T-helper 1 cell treated with Interleukin-12 subunit alpha and Interleukin-12 subunit beta and Interleukin-4 antibody, amounts not matched to agents 30 μg/mL and 1 μg/mL, for 36 hours (primary cell): Measurements from ENCODE around the gene ACSF2.

Experiments
- H3K27ac Mint-ChIP-seq: one replicate; pipeline ENCODE4 v1.8.0; 2021; ENCODE audit warnings: mild to moderate bottlenecking, mixed read lengths
- H3K27me3 Mint-ChIP-seq: one replicate; pipeline ENCODE4 v1.8.0; 2021; ENCODE audit warnings: low read depth, mixed read lengths
- H3K36me3 Mint-ChIP-seq: one replicate; pipeline ENCODE4 v1.8.0; 2021; ENCODE audit warnings: low read depth, mixed read lengths
- H3K4me1 Mint-ChIP-seq: one replicate; pipeline ENCODE4 v1.8.0; 2021; ENCODE audit warnings: low read depth, mixed read lengths
- H3K4me3 Mint-ChIP-seq: one replicate; pipeline ENCODE4 v1.8.0; 2021; ENCODE audit warnings: mild to moderate bottlenecking, moderate library complexity, mixed read lengths
- H3K9me3 Mint-ChIP-seq: one replicate; pipeline ENCODE4 v1.8.0; 2021; ENCODE audit warnings: mixed read lengths

ACSF2 gene

DNA sequence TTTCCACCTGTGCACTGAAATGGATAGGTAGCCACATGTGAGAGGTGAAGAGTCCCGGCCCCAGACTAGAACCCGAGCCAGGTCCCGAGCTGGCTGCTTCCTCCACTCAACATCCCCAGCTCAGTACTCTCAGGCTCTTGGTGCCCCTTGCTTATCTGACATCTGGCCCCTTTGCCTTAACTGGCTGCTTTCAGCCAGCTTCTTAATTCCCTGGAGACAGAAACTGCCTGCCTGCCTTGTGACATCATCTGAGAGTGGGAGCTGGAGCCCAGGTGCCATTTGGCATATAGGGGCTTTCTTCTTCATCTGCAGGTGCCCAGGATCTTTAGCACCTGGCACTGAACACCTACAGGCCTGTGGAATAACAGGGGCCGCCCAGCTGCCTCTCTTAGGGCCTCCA, 33.7 kb downstream of the ACSF2 start:
- Mint-ChIP-seq H3K4me1 (no peaks in the 10 kb centered on the region), H3K9me3 (no peaks in the 10 kb centered on the region), H3K4me3 (no peak overlapping the region), H3K27ac (no peak overlapping the region), H3K36me3 (no peaks in the 10 kb centered on the region), H3K27me3 (no peaks in the 10 kb centered on the region)

GRCh38 chr17:50460831-50461526, 35.0 kb downstream of the ACSF2 start:
- no peaks in the 10 kb centered on the region for H3K27me3 Mint-ChIP-seq

DNA sequence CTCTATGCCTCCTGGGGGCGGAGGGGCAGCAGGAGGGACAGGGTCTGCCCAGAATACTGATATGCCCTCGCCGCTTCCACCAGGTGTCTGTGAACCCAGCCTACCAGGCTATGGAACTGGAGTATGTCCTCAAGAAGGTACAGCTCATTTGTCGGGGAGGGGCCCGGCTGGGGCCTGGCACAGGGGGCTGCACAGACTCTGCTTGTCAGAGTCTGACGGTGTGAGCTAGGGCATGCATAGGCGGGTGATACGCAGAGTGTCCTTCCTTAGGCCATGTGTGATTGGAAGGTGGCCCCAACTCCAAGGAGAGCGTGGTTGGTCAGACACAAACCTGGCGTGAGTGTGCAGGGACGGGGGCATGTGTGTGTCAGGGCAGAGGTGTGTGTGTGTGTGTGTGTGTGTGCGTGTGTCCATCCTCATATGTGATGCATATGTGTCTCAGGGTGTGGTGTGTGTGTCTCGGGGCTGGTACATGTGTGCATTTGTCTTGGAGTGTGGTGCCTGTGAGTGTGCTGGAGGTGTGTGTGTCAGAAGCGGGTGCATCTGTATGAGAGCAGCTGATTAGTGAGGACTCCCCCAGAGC, 35.6 kb downstream of the ACSF2 start:
- Mint-ChIP-seq H3K36me3 (no peaks in the 10 kb centered on the region), H3K4me3 (no peak overlapping the region), H3K4me1 (no peaks in the 10 kb centered on the region), H3K9me3 (no peaks in the 10 kb centered on the region), H3K27ac (no peak overlapping the region), H3K27me3 (no peaks in the 10 kb centered on the region)

More at GRCh38 chr17:50460831-50461526, 35.0 kb downstream of the ACSF2 start:
- H3K9me3 Mint-ChIP-seq = no peaks in the 10 kb centered on the region
- H3K4me1 Mint-ChIP-seq = no peaks in the 10 kb centered on the region
- no peaks in the 10 kb centered on the region for H3K36me3 Mint-ChIP-seq
- H3K4me3 Mint-ChIP-seq = no peak overlapping the region
- no peak overlapping the region for H3K27ac Mint-ChIP-seq

GRCh38 chr17:50462446-50462845, 36.4 kb downstream of the ACSF2 start:
- no peak overlapping the region for H3K4me3 Mint-ChIP-seq
- no peaks in the 10 kb centered on the region for H3K36me3 Mint-ChIP-seq
- H3K4me1 Mint-ChIP-seq = no peaks in the 10 kb centered on the region
- H3K27ac Mint-ChIP-seq = no peak overlapping the region
- no peaks in the 10 kb centered on the region for H3K9me3 Mint-ChIP-seq
- H3K27me3 Mint-ChIP-seq = peaks cover 5% of the 10 kb centered on the region

- no peaks in the 10 kb centered on the region for H3K9me3 Mint-ChIP-seq
Measured at GRCh38 chr17:50464121-50464520, 38.1 kb downstream of the ACSF2 start.

DNA sequence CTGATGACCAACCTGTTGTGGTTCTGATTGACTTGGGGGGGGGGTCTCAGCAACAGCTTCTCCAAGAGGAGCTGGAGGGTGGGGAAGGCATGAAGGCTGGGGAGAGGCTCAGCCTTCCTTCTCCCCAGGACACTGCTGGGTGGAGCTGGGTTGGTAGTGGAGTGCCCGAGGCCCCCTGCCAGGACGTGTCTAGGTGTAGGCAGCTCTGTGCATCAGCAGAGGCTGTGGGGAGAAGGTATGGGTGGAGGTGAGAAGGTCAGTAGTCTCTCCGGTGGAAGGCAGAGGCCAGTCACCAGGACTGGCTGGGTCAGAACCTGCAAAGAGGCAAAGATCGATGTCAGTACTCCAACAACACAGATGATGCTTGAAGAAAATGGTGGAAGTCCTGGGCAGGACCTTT, 38.7 kb downstream of the ACSF2 start:
- Mint-ChIP-seq H3K36me3 (no peaks in the 10 kb centered on the region), H3K9me3 (no peaks in the 10 kb centered on the region), H3K4me1 (no peaks in the 10 kb centered on the region), H3K27me3 (peaks cover 17% of the 10 kb centered on the region), H3K4me3 (no peak overlapping the region), H3K27ac (no peak overlapping the region)

More at GRCh38 chr17:50464121-50464520, 38.1 kb downstream of the ACSF2 start:
- Mint-ChIP-seq H3K36me3 (no peaks in the 10 kb centered on the region), H3K27me3 (peaks cover 17% of the 10 kb centered on the region), H3K4me1 (no peaks in the 10 kb centered on the region), H3K27ac (no peak overlapping the region), H3K4me3 (no peak overlapping the region)

GRCh38 chr17:50465171-50465570, 39.2 kb downstream of the ACSF2 start:
- H3K4me3 Mint-ChIP-seq = no peak overlapping the region
- no peaks in the 10 kb centered on the region for H3K36me3 Mint-ChIP-seq
- peaks cover 21% of the 10 kb centered on the region for H3K27me3 Mint-ChIP-seq
- no peak overlapping the region for H3K27ac Mint-ChIP-seq
- H3K9me3 Mint-ChIP-seq = no peaks in the 10 kb centered on the region
- H3K4me1 Mint-ChIP-seq = no peaks in the 10 kb centered on the region

- Mint-ChIP-seq H3K4me1 (no peaks in the 10 kb centered on the region), H3K4me3 (no peak overlapping the region), H3K27me3 (peaks cover 25% of the 10 kb centered on the region), H3K9me3 (no peaks in the 10 kb centered on the region), H3K27ac (no peak overlapping the region), H3K36me3 (no peaks in the 10 kb centered on the region)
Measured at GRCh38 chr17:50465635-50466034, 39.6 kb downstream of the ACSF2 start.

DNA sequence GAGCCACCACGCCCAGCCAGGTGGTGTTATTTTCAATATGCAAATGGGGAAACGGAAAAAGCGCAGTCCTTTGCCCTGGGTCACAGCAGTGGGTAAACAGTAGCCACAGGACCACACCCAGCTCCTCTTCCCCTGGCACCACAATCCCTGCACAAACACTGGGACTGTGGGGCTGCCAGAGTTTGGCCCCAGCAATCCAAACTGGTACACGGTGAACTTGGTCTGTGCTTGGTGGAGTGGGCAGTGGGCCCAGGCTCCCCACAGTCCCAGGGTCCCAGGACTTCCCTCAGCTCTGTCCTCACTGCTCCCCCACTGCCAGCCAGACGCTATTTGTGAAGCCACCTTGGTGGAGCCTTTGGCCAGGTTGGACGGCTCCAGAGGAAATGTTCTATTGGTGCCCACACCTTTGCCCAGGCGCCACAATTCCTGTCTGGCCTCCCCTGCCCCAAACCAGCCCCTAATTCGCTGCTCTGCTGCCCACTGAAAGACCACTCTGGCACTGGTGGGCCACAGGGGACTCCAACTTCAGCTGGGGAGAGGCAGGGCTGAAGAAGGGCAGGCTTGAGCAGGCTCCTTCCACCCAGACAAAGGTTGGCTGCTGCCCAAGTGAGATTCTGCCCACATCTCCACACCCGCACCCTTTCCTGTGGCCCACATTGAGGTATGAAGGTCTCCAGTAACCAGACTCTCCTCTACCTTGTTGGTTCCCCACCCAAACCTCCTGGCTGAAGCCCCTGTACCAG, 40.5 kb downstream of the ACSF2 start:
- Mint-ChIP-seq H3K4me1 (no peaks in the 10 kb centered on the region), H3K4me3 (no peak overlapping the region), H3K27me3 (peaks cover 28% of the 10 kb centered on the region), H3K36me3 (no peaks in the 10 kb centered on the region), H3K9me3 (no peaks in the 10 kb centered on the region), H3K27ac (no peak overlapping the region)

DNA sequence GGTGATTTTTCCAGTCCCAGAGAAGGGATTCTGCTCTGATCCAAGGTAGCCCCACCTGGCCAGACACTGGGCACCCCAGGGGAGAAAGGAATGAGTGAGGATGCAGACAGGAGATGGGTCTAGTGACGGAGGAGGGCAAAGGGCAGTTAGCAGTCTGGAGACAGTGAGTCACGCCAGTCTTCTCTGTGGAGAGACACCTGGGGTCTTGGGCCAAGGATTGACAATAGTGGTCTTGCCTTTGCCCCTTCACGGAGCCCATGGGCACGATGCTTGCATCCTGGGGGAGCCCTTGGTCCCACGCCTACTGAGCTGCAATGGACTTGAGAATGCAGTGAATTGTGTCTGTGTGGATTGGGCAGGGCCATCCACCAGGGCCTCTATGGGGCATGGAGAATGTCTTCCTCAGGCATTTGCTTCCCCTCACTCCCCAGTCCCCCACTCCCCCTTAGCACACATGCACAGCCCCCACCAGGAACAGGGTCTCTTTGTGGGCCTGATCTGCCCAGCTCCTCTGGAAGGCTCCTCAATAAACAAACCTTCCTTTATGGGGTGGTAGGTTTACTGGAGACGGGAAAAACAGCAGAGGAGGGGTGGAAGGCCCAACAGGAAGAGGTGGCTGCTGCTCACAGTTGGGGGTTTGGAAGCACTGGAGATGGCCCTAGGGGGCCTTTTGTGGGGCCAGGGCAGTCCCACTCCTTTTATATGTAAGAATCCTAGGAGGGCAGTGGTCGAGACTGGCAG, 41.3 kb downstream of the ACSF2 start:
- Mint-ChIP-seq H3K36me3 (no peaks in the 10 kb centered on the region), H3K27ac (no peak overlapping the region), H3K4me1 (no peaks in the 10 kb centered on the region), H3K9me3 (no peaks in the 10 kb centered on the region), H3K4me3 (no peak overlapping the region), H3K27me3 (peaks cover 28% of the 10 kb centered on the region)

- Mint-ChIP-seq H3K4me1 (no peaks in the 10 kb centered on the region), H3K4me3 (no peak overlapping the region), H3K27me3 (peaks cover 28% of the 10 kb centered on the region), H3K9me3 (no peaks in the 10 kb centered on the region), H3K27ac (no peak overlapping the region), H3K36me3 (no peaks in the 10 kb centered on the region)
Measured at GRCh38 chr17:50467855-50468303, 41.9 kb downstream of the ACSF2 start.

DNA sequence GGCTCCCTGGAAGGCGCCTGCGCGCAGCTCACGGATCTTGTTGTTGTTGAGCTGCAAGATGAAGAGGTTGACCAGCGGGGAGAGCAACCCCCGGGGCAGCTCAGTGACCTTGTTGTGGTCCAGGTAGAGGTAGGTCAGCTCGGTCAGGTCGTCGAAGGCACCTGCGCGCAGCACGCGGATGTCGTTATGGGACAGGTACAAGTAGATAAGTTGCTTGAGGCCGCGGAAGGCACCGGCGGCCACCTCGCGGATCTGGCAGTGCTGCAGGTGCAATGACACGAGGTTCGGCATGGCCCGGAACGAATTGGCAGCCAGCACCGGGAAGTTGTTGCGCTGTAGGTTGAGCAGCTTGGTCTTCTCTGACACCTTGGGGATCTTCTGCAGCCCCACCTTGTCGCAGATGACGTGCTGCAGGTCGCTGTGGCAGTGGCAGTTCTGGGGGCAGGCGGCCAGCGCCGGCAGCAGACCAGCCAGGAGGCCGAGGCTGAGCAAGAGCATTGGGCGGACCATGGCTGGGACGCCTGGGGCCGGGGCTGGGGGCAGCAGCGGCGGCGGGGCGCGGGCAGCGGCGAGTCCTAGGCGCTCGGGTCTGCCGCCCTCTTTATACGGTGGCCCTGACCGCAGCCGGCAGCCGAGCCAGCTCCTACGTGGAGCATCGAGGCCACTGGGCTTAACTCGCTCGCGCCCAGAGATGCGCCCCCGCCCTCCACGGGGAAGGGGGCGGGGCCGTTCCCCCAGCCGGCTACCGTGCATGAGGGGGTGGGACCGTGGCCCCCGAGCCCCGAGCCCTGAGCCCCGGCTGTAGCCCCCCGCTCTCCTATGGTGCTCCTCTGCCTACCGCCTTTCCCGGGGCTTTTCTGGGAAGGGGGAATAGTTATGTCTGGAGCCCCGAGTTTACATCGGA, 42.5 kb downstream of the ACSF2 start, which contains the start of gene CHAD:
TSS of gene CHAD (minus strand) at position 577 of the 904 bp plus-strand sequence. CDS start at position 510, 67 bp downstream.
- no peaks in the 10 kb centered on the region for H3K9me3 Mint-ChIP-seq
- peaks cover 28% of the 10 kb centered on the region for H3K27me3 Mint-ChIP-seq
- no peaks in the 10 kb centered on the region for H3K4me1 Mint-ChIP-seq
- H3K36me3 Mint-ChIP-seq = peaks cover 2% of the 10 kb centered on the region
- H3K4me3 Mint-ChIP-seq = no peak within 1 kb of the TSS
- no peak within 1 kb of the TSS for H3K27ac Mint-ChIP-seq

- Mint-ChIP-seq H3K27ac (no peak overlapping the region), H3K36me3 (peaks cover 2% of the 10 kb centered on the region), H3K9me3 (no peaks in the 10 kb centered on the region), H3K4me1 (no peaks in the 10 kb centered on the region), H3K27me3 (peaks cover 28% of the 10 kb centered on the region), H3K4me3 (no peak overlapping the region)
Measured at GRCh38 chr17:50469208-50469605, 43.2 kb downstream of the ACSF2 start.
